ENCODE data around the gene TCF7. TPM values are rescaled to one million over a fixed set of nuclear protein-coding genes. Genes with fewer than 3 reads are reported as not detected.

TCF7 gene
- total RNA-seq, 1 experiment from 2014 or later, result 18.2 TPM

DNA sequence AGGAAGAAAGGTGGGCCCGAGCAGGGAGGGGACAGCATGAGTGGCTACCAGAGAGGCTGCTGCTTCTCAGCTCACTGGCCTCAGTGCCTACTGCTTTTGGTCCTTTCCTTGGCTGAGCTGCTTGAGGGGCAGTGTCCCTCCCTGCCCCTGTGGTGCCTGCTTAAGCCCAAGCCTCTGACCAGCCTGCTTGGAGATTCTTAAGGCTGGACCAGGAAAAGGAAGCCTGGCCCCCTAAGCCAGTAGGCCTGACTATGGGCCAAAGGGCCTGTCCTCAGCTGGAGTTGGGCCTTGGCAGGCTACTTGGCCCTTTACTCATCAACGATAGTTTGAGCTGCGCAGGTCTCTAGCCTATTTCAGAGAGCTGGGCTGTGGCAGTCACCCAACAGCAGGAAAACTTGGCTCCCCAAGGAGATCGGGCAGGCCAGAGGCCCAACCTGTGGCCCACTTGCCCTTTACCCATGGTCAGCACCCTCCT, 24.9 kb downstream of the TCF7 start:
- peak overlapping the region in 1 of 2 experiments; percentile 17; a peak in 1 of 5 replicates for H3K4me3 Mint-ChIP-seq
- Histone ChIP-seq H3K23me2 (ENCODE audit: insufficient read length, low read depth, low read length, poor library complexity, severe bottlenecking) (no peaks in the 10 kb centered on the region), H4K8ac (replicated peaks; ENCODE audit: insufficient read length, low read depth, low read length) (no peak overlapping the region), H3K4me2 (ENCODE audit: insufficient read depth, insufficient read length, low read length) (no peak overlapping the region), H3T11ph (ENCODE audit: low read length) (no peak overlapping the region), H3K56ac (ENCODE audit: insufficient read length, low read depth, low read length) (no peak overlapping the region), H3K27ac (ENCODE audit: insufficient read length, low read depth, low read length) (no peak overlapping the region), H3K79me2 (ENCODE audit: insufficient read depth, low read length) (no peaks in the 10 kb centered on the region), H3K27me3 (ENCODE audit: insufficient read depth, low read length) (no peaks in the 10 kb centered on the region), H3K4ac (ENCODE audit: low read depth, low read length) (no peak overlapping the region), H4K20me1 (ENCODE audit: control insufficient read depth, insufficient read depth, insufficient read length) (peaks cover 4% of the 10 kb centered on the region), H2AK5ac (ENCODE audit: insufficient read length, low read length) (no peak overlapping the region), H2BK120ac (ENCODE audit: low read depth, low read length, poor library complexity, severe bottlenecking) (no peak overlapping the region), H4K5ac (ENCODE audit: insufficient read length, low read depth, low read length) (no peak overlapping the region), H3K18ac (ENCODE audit: insufficient read length, low read depth, low read length) (no peak overlapping the region), H3K4me1 (ENCODE audit: insufficient read depth, low read length) (no peaks in the 10 kb centered on the region), H2BK12ac (ENCODE audit: insufficient read length, low read depth, low read length) (no peak overlapping the region), H2BK15ac (ENCODE audit: low read depth, low read length) (no peak overlapping the region), H4K91ac (ENCODE audit: insufficient read length, low read depth, low read length) (no peak overlapping the region), H2BK20ac (ENCODE audit: low read depth, low read length, poor library complexity, severe bottlenecking) (no peak overlapping the region), H3K23ac (ENCODE audit: insufficient read length, low read depth, low read length) (no peak overlapping the region), H3K9me3 (ENCODE audit: control insufficient read depth, low read depth, low read length) (no peaks in the 10 kb centered on the region), H3K14ac (ENCODE audit: insufficient read depth, low read length) (no peak overlapping the region; the same call in 1 of the 2 replicates), H2AFZ (ENCODE audit: low read length) (no peak overlapping the region), H3K9ac (ENCODE audit: extremely low read depth, insufficient read length, low read length) (no peak overlapping the region), H2BK5ac (ENCODE audit: insufficient read length, low read length) (no peak overlapping the region), H3K79me1 (ENCODE audit: insufficient read depth, low read depth, low read length, poor library complexity, severe bottlenecking) (peaks cover 3% of the 10 kb centered on the region)
- H3K27ac Mint-ChIP-seq, result no peak overlapping the region
- no peak for DNase-seq
- TF ChIP-seq, protein P1, sequence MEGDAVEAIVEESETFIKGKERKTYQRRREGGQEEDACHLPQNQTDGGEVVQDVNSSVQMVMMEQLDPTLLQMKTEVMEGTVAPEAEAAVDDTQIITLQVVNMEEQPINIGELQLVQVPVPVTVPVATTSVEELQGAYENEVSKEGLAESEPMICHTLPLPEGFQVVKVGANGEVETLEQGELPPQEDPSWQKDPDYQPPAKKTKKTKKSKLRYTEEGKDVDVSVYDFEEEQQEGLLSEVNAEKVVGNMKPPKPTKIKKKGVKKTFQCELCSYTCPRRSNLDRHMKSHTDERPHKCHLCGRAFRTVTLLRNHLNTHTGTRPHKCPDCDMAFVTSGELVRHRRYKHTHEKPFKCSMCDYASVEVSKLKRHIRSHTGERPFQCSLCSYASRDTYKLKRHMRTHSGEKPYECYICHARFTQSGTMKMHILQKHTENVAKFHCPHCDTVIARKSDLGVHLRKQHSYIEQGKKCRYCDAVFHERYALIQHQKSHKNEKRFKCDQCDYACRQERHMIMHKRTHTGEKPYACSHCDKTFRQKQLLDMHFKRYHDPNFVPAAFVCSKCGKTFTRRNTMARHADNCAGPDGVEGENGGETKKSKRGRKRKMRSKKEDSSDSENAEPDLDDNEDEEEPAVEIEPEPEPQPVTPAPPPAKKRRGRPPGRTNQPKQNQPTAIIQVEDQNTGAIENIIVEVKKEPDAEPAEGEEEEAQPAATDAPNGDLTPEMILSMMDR (conservative IDR thresholded peaks at IDR 0.05), result no peak
- no CpG with 5 or more reads among the region's 4 CpGs for WGBS (ENCODE audit: extremely low coverage, insufficient read length, low lambda C conversion rate)
- H3K4me1 Mint-ChIP-seq, result peaks cover 10 to 18% of the 10 kb centered on the region in 2 experiments; a peak in 3 of 4 replicates
- H3K27me3 Mint-ChIP-seq (ENCODE audit: low read depth), result no peaks in the 10 kb centered on the region
- H3K9me3 Mint-ChIP-seq, result no peaks in the 10 kb centered on the region
- H3K36me3 Mint-ChIP-seq (ENCODE audit: insufficient read depth in 1 of 3, low read depth in 3 of 3), result peaks cover 7 to 36% (median 25%) of the 10 kb centered on the region in 3 experiments; a peak in 6 of 7 replicates

All from H9 (cell line).